Measurements from ENCODE around the gene ASTN2.

ASTN2 gene

GRCh38 chr9:116544896-116545295, 870.0 kb downstream of the ASTN2 start:
- no peak for DNase-seq

- no peak for DNase-seq
Measured at GRCh38 chr9:116543731-116544400, 871.0 kb downstream of the ASTN2 start.

GRCh38 chr9:116541402-116541801, 873.5 kb downstream of the ASTN2 start:
- no peak for DNase-seq

GRCh38 chr9:116539549-116539948, 875.3 kb downstream of the ASTN2 start:
- no peak for DNase-seq

DNA sequence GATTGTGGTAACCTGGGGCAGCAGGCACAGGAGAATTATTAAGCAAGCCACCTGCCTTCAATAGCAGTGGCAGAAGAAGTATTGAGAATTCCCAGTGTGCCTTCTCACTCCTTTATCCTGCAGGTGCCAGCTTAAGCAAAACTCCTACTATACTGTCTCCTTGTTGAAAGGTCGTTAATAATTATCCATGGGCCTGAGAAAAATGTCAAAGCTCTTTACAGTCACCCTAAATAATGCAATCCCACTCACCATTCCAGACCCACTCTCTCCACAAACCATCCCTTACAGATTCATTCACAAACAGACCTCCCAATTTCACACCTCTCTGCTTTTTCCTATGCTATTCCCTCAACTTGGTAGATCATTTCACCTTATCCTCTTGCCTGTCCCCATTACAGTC, 889.2 kb downstream of the ASTN2 start:
- DNase-seq, result no peak

GRCh38 chr9:116524778-116525470, 889.9 kb downstream of the ASTN2 start:
- no peak for DNase-seq

DNA sequence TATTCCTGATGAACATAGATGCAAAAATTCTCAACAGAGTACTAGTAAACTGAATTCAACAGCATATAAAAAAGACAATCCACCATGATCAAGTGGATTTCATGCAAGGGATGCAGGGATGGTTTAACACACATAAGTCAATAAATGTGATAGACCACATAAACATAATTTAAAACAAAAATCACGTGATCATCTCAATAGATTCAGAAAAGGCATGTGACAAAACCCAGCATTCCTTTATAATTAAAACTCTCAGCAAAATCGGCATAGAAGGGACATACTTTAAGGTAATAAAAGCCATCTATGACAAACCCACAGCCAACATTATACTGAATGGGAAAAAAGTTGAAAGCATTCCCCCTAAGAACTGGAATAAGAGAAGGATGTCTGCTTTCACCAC, 894.6 kb downstream of the ASTN2 start:
- no peak for DNase-seq

DNA sequence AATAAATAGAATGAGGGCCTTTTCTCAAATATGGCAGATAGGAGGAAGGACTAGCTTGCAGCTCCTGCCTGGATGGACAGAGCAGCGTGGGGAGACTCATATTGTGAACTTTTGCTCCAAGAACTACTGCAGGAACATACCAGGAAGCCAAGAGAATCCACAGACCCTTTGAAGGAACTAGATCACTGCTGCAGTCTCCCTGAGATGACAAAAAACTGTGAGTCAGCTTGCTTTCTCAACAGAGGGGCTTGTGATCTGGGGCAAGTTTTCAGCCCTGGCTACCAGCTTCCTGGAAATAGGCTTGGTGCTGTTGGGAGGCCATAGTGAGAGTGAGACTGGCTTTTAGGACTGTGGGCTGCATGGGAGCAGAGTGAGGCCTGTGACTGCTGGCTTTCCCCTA, 898.4 kb downstream of the ASTN2 start:
- DNase-seq, result no peak

DNA sequence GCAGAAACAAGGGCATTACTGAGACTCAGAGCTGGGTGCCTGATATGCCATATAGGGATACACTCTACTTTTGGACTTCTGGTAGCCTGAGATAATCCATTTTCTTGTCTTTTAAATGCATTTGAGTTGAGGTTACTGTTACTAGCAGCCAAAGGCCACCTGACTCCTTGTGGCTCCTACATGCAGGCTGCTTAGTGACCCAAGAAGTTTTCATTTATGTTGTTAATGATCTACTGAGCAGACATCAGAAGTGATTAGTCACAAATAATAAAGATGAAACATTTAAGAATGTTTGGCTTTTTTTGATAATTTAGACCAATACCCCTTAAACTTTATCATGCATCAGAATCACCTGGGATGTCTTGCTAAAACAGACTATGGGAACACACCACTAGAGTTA, 899.3 kb downstream of the ASTN2 start:
- no peak for DNase-seq

DNA sequence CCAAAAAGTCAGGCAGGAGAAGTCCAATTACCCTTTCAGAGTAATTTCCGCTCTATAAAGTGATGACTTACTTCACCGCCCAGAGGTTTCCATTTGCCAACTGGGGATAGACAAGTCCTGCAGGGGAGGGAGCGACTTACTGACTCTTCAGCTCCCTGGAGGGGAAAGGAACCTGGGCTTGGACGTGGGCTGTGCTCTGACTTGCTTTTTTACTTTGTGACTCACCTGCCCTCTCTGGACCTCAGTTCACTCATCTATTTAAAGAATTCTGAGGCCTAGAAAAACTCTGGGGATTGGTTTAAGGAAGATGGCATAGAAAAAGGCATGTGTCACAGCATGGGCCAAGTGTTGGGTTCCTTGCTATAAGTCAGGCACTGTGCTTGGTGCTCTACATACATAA, 908.2 kb downstream of the ASTN2 start:
- DNase-seq, result no peak

GRCh38 chr9:116504893-116505480, 909.9 kb downstream of the ASTN2 start:
- DNase-seq, result no peak

DNA sequence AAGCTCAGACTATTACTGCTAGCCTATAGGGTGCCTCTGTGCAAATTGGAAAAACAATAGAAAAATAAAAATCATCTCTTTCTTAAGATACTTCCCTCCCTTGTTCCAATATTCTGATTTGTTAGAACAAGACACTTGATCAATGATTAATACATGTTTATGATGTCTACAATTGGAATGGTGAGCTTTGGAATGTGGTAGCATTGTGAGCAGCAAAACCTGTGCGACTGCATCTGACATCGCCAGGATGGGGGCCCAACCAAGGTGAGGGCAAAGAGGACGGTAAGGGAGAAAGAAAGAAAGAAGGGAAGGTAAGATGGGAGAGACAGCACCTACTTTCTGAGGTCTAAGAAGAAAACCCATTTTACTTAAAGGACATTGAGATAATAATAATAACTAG, 910.8 kb downstream of the ASTN2 start:
- DNase-seq, result no peak

GRCh38 chr9:116502746-116503145, 912.1 kb downstream of the ASTN2 start:
- no peak for DNase-seq

GRCh38 chr9:116501871-116502270, 913.0 kb downstream of the ASTN2 start:
- no peak for DNase-seq

DNA sequence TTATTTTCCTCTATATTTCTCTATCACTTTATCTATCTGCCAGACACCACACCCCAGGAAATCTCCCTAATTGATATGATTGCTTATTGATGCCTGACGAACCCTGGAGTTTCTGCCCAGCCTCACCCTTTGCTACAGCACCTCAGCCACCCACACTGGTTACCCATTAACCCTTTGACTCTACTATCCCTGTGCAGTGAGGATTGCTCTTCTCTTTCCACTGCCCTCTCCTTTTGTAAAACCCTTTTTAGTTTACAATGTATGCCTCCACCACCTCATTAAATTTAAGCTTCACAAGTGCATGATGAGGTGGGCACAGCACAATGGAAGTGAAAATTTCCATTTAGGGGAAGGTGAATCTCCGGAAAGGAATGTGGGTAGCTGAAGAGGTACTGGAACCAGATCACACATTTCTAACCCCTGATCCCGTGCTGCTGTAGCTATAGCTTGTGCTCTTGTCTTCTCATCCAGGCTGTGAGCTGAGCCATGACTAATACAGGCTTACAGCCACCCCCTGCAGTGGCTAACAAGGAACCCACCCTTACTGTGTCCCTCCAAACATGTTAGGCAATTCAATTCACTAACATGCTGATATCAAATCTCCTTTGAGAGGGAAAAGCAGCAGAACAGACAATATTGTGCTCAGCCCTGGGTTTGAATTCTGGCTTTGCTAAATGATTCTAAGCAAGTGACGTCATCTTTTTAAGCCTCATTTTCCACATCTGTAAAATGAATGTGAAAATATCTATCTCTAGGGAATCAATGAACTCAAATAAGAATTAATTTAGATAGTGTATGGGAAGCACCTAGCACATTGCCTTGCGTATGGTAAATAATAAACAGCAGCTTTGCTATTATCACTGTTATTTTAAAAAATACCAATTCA, 914.6 kb downstream of the ASTN2 start:
- no peak for DNase-seq

DNA sequence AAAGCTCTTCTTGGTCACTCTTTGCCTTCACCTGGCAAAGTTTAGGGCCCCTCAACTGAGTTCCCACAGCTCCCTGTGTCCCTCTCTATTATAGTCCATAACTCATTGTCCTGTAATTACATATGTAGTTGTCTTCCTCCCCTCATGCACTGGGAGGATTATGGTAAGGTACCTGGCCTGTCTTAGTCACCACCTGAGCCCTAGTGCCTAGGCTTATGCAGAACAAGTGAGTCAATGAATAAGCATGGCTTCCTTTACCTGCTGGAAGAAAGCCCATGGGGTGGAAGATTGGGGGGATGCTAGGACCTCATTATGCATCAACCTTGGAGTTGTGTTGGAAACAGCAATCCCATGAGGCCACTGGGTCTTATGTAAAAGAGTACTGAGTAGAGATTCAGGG, 915.4 kb downstream of the ASTN2 start:
- DNase-seq, result no peak

DNA sequence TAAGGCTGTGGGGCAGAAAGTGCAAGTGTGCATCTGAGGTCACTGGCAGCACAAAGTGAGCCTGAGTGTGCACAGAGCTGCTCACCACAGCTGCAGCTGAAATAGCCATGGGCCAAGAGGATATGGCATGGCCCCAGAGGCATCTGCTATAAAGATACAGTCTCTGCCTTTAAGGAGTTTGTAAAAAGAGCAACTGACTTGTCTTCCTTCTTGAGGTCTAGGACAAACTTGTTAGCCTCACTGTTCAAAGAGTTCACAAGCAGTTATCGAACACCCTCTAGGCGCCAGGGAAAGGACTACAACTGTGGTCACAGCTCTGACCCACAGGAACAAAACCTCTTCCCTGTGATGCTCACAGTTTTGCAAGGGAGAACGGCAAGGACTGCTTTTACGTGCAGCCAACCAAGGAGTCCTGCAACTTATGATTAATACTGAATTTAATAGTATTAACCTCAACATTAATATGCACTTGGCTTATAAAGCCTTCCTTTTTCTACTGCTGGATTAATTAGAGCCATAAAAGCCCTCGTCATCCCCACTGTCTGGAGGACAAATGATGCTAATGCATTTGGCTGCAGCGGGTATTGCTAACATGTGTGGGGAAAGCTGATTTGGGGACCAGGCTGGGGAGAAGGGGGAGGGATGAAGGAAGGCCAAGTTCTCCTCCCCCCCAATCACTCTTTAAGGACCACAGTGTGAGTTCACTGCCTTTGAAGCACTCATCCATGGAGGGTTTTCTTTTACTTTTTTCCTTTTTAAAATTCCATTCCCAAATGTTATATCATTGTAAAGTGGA, 917.6 kb downstream of the ASTN2 start:
- no peak for DNase-seq

DNA sequence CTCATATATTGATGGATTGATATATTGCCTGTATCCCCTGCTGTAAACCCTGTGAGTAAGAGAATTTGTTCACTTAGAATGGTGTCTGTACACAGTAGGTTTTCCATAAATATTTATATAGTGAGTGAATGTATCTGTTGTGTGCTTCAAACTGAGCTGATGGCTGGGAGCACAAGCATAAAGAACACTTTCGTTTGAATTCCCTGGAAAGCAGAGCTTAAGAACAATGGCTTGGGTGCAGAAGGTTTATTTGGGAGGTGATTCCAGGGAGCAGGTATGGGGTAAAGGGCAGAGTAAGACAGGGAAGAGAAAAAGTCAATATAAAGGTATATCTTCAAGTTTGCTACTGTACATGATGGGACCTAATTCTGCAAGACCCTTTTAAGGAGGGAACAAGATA, 918.7 kb downstream of the ASTN2 start:
- no peak for DNase-seq

GRCh38 chr9:116495725-116496124, 919.1 kb downstream of the ASTN2 start:
- DNase-seq, result no peak

DNA sequence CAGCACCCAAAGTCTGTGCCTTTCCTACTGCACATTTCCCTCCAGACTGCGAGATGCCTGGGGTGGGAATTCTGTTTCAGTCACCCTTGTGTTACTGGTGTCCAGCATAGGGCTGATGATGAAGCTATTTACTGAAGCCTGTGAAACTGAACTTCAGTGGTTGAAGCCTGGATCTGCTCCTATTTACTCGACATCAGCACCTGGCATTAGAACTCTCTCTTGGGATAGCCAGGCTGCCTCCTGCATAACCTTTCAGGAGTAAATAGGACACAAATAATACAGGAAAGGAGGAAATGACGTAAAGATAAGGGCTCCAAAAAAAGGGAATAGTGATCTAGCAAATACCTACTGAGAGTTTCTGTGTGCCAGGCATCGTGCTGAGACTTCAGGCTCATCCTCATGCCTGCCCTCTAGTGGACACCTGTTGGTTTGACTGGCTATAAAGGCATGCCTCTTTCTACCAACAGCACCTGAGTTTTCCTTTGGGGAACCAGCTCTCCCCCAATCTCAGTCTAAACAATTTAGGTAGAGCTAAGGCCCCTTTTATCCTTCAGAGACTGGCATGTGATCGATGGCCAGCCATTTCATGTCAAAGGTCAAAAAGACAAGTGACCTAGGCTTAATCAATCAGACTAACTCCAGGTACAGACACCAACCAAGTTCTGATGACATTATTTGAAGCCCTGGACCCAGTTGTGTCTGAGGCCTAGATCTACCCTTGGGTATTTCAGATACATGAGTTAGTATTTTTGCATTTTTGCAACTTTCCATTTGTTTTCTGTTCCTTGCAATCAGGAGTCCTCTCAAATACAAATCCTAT, 919.8 kb downstream of the ASTN2 start:
- peak; percentile 16 for DNase-seq

DNA sequence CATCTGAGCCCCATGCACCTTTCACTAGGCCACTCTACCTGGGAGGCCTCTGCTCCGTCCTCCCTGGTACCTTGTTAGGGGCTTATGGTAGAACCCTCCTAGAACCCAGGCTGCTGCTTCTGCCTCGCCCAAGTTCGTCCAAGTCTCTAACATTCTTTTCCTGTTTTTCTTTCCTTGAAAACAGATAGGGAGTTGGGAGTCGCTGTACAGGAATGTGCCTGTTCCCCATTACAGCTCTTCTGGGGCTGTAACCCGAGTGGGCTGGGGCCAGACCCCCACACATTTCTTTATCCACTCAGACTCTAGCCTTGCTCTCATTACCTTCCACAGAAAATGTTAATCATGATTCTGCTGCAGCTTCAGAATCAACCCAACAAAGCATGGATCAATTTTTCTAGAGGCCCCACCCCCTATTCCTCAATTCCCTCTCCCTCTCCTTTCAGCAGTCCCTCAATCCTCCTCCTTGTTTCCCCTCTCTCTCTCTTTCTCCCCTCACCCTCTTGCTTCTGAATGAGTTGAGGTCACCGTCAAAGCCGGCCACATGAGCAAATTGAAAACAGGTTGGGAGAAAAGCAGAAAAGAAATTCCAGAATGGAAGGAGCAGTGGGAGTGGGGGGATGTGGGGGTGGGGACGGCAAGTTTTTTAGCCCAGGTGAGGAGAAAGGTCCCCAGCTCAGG, 921.5 kb downstream of the ASTN2 start:
- no peak for DNase-seq

Measured in stimulated activated CD4-positive, alpha-beta T cell treated with anti-CD3 and anti-CD28 coated beads, Interleukin-4, amount 100 ng/mL, for 1 hour (primary cell).